Duodenal mucosa (tissue), 2 donors: Measurements from ENCODE around the gene FCRLB.
"Not testable (repeated sequence)": the region's sequence is repeated elsewhere in the genome, so short reads cannot be mapped to it uniquely, and the experiment has no call there.

Source experiments
- H3K27ac ChIP-seq: one replicate; pipeline ENCODE4 v1.7.0; 2013; ENCODE audit warnings: low read depth, low read length
- H3K27me3 ChIP-seq, 2 donors: one replicate each; pipeline ENCODE4 v1.7.0; 2013; ENCODE audit warnings: low read length in 2 of 2, control low read depth in 1 of 2; ENCODE audit not compliant: insufficient read depth in 2 of 2, control insufficient read depth in 1 of 2
- H3K36me3 ChIP-seq, 2 donors: one replicate each; pipeline ENCODE4 v1.7.0; 2013; ENCODE audit warnings: low read length in 2 of 2, control low read depth in 1 of 2; ENCODE audit not compliant: insufficient read depth in 2 of 2, control insufficient read depth in 1 of 2
- H3K4me1 ChIP-seq, 2 donors: one replicate each; pipeline ENCODE4 v1.7.0; 2013; ENCODE audit warnings: low read length in 2 of 2, control low read depth in 1 of 2; ENCODE audit not compliant: insufficient read depth in 2 of 2, control insufficient read depth in 1 of 2
- H3K4me3 ChIP-seq, 2 donors: one replicate each; pipeline ENCODE4 v1.7.0; 2013; ENCODE audit warnings: low read length in 2 of 2, low read depth in 1 of 2
- H3K9ac ChIP-seq, 2 donors: one replicate each; pipeline ENCODE4 v1.7.0; 2013; ENCODE audit warnings: low read length in 2 of 2, low read depth in 1 of 2
- H3K9me3 ChIP-seq, 2 donors: one replicate each; pipeline ENCODE4 v1.7.0; 2013; ENCODE audit warnings: low read length in 2 of 2, control low read depth in 1 of 2; ENCODE audit not compliant: control insufficient read depth in 1 of 2

FCRLB gene

GRCh38 chr1:161693020-161693712, 28.2 kb upstream of the FCRLB start:
- H3K9me3 ChIP-seq, H3K9ac ChIP-seq, H3K4me1 ChIP-seq, H3K27me3 ChIP-seq, H3K27ac ChIP-seq, H3K36me3 ChIP-seq, H3K4me3 ChIP-seq: not testable (repeated sequence)

- H3K9me3 ChIP-seq, H3K4me3 ChIP-seq, H3K27me3 ChIP-seq, H3K9ac ChIP-seq, H3K36me3 ChIP-seq, H3K4me1 ChIP-seq, H3K27ac ChIP-seq: not testable (repeated sequence)
Measured at GRCh38 chr1:161698302-161698701, 23.0 kb upstream of the FCRLB start.

GRCh38 chr1:161702250-161702649, 19.1 kb upstream of the FCRLB start:
- no peaks in the 10 kb centered on the region for H3K36me3 ChIP-seq
- no peak overlapping the region for H3K9ac ChIP-seq
- no peak overlapping the region for H3K4me3 ChIP-seq
- H3K27ac ChIP-seq = no peak overlapping the region
- no peaks in the 10 kb centered on the region for H3K9me3 ChIP-seq
- peaks cover 0 to 2% of the 10 kb centered on the region in 2 donors for H3K27me3 ChIP-seq
- no peaks in the 10 kb centered on the region for H3K4me1 ChIP-seq

- H3K4me3 ChIP-seq = no peak overlapping the region
- H3K9ac ChIP-seq = no peak overlapping the region
- no peaks in the 10 kb centered on the region for H3K9me3 ChIP-seq
- no peaks in the 10 kb centered on the region for H3K4me1 ChIP-seq
- H3K27me3 ChIP-seq = peaks cover 0 to 3% of the 10 kb centered on the region in 2 donors
- no peak overlapping the region for H3K27ac ChIP-seq
- H3K36me3 ChIP-seq = no peaks in the 10 kb centered on the region
Measured at GRCh38 chr1:161705537-161705936, 15.8 kb upstream of the FCRLB start.

- Histone ChIP-seq H3K9me3 (no peaks in the 10 kb centered on the region), H3K27ac (no peak overlapping the region), H3K4me1 (no peaks in the 10 kb centered on the region), H3K27me3 (peaks cover 0 to 3% of the 10 kb centered on the region in 2 donors), H3K9ac (no peak overlapping the region), H3K4me3 (no peak overlapping the region), H3K36me3 (no peaks in the 10 kb centered on the region)
Measured at GRCh38 chr1:161706113-161706481, 15.2 kb upstream of the FCRLB start.

- H3K9ac ChIP-seq = no peak within 1 kb of the TSS
- H3K27ac ChIP-seq = no peak within 1 kb of the TSS
- H3K27me3 ChIP-seq = peaks cover 0 to 3% of the 10 kb centered on the region in 2 donors
- H3K36me3 ChIP-seq = no peaks in the 10 kb centered on the region
- no peak within 1 kb of the TSS for H3K4me3 ChIP-seq
- no peaks in the 10 kb centered on the region for H3K9me3 ChIP-seq
- H3K4me1 ChIP-seq = no peaks in the 10 kb centered on the region
Measured at GRCh38 chr1:161706482-161707347, 14.6 kb upstream of the FCRLB start, which contains the start of gene FCRLA. FCRLA (plus strand) TSS chr1:161707229; CDS start chr1:161707265, 36 bp downstream.

- Histone ChIP-seq H3K9me3 (no peaks in the 10 kb centered on the region), H3K4me1 (no peaks in the 10 kb centered on the region), H3K27ac (no peak overlapping the region), H3K27me3 (peaks cover 0 to 3% of the 10 kb centered on the region in 2 donors), H3K4me3 (no peak overlapping the region), H3K9ac (no peak overlapping the region), H3K36me3 (no peaks in the 10 kb centered on the region)
Measured at GRCh38 chr1:161707503-161707902, 13.8 kb upstream of the FCRLB start.

GRCh38 chr1:161709373-161709772, 12.0 kb upstream of the FCRLB start:
- H3K4me1 ChIP-seq = no peaks in the 10 kb centered on the region
- H3K9ac ChIP-seq = no peak overlapping the region
- H3K27me3 ChIP-seq = peaks cover 0 to 3% of the 10 kb centered on the region in 2 donors
- H3K9me3 ChIP-seq = no peaks in the 10 kb centered on the region
- H3K4me3 ChIP-seq = no peak overlapping the region
- H3K27ac ChIP-seq = no peak overlapping the region
- no peaks in the 10 kb centered on the region for H3K36me3 ChIP-seq

GRCh38 chr1:161710560-161710959, 10.8 kb upstream of the FCRLB start:
- H3K36me3 ChIP-seq = no peaks in the 10 kb centered on the region
- no peak overlapping the region for H3K27ac ChIP-seq
- no peaks in the 10 kb centered on the region for H3K4me1 ChIP-seq
- no peaks in the 10 kb centered on the region for H3K9me3 ChIP-seq
- peaks cover 0 to 3% of the 10 kb centered on the region in 2 donors for H3K27me3 ChIP-seq
- no peak overlapping the region for H3K9ac ChIP-seq
- H3K4me3 ChIP-seq = no peak overlapping the region

- no peak overlapping the region for H3K27ac ChIP-seq
- no peak overlapping the region for H3K9ac ChIP-seq
- H3K9me3 ChIP-seq = no peaks in the 10 kb centered on the region
- H3K4me3 ChIP-seq = no peak overlapping the region
- H3K4me1 ChIP-seq = no peaks in the 10 kb centered on the region
- no peaks in the 10 kb centered on the region for H3K36me3 ChIP-seq
- H3K27me3 ChIP-seq = peaks cover 11 to 12% of the 10 kb centered on the region in 2 donors
Measured at GRCh38 chr1:161718559-161719324, 2.6 kb upstream of the FCRLB start.
